Stimulated activated CD4-positive, alpha-beta T cell treated with anti-CD3 and anti-CD28 coated beads, Interleukin-1b, Interleukin-23, amount 100 ng/mL, for 1 hour (primary cell): ENCODE measurements around the gene CFAP161.

ENCODE experiments used
- DNase-seq, 2 donors: peaks; one replicate each; pipeline ENCODE4 v3.0.0-alpha.2; 2020; ENCODE audit warnings: low read depth in 2 of 2

The CFAP161 gene

GRCh38 chr15:81183439-81183775, 49.3 kb downstream of the CFAP161 start:
- DNase-seq: no peak

GRCh38 chr15:81184188-81184587, 50.1 kb downstream of the CFAP161 start:
- DNase-seq: no peak

- no peak for DNase-seq
Measured at GRCh38 chr15:81185631-81186295, 51.7 kb downstream of the CFAP161 start.

GRCh38 chr15:81188354-81188753, 54.3 kb downstream of the CFAP161 start:
- DNase-seq: no peak

- DNase-seq: no peak
Measured at GRCh38 chr15:81189583-81190283, 55.7 kb downstream of the CFAP161 start.

- DNase-seq: no peak
Measured at GRCh38 chr15:81190922-81191507, 56.9 kb downstream of the CFAP161 start.

- no peak for DNase-seq
Measured at GRCh38 chr15:81191701-81192100, 57.6 kb downstream of the CFAP161 start.

- DNase-seq: no peak
Measured at GRCh38 chr15:81194723-81195122, 60.7 kb downstream of the CFAP161 start.

GRCh38 chr15:81195339-81195864, 61.3 kb downstream of the CFAP161 start:
- DNase-seq: no peak

GRCh38 chr15:81196576-81197254, 62.6 kb downstream of the CFAP161 start, which contains the start of gene IL16:
Gene IL16, plus strand, starts transcription at chr15:81196879. Its CDS starts 28,521 bp downstream, at chr15:81225400.
- DNase-seq: no peak

- DNase-seq: no peak
Measured at GRCh38 chr15:81197255-81197630, 63.2 kb downstream of the CFAP161 start.

GRCh38 chr15:81197688-81198281, 63.7 kb downstream of the CFAP161 start:
- DNase-seq: no peak
